ES-I3 (cell line): ENCODE data around the gene MYL5.

Experiments used
- H3K36me3 ChIP-seq: 2 replicates; pipeline ENCODE4 v1.6.1; 2013; ENCODE audit warnings: mild to moderate bottlenecking, low read length, control low read depth, moderate library complexity; ENCODE audit not compliant: insufficient read depth
- H3K4me1 ChIP-seq: 2 replicates; pipeline ENCODE4 v1.6.1; 2013; ENCODE audit warnings: mild to moderate bottlenecking, control low read depth, low read length; ENCODE audit not compliant: insufficient read depth
- H3K9ac ChIP-seq: 2 replicates; pipeline ENCODE4 v1.6.1; 2013; ENCODE audit warnings: low read depth, mild to moderate bottlenecking, low read length, moderate library complexity
- H3K9me3 ChIP-seq: 2 replicates; pipeline ENCODE4 v1.6.1; 2013; ENCODE audit warnings: mild to moderate bottlenecking, low read length, moderate library complexity; ENCODE audit not compliant: control insufficient read depth, insufficient read depth

The MYL5 gene

GRCh38 chr4:720111-720860 lies 45.9 kb downstream of the MYL5 start:
- Histone ChIP-seq H3K4me1 (no peaks in the 10 kb centered on the region), H3K9me3 (no peaks in the 10 kb centered on the region), H3K36me3 (0 out of 2 replicates have a peak, but pooled peaks cover 2% of the 10 kb centered on the region), H3K9ac (no peak overlapping the region)

GRCh38 chr4:721261-722168 lies 47.2 kb downstream of the MYL5 start:
- H3K4me1 ChIP-seq: no peaks in the 10 kb centered on the region
- H3K36me3 ChIP-seq: 0 out of 2 replicates have a peak, but pooled peaks cover 2% of the 10 kb centered on the region
- H3K9ac ChIP-seq: no peak overlapping the region
- H3K9me3 ChIP-seq: no peaks in the 10 kb centered on the region

- Histone ChIP-seq H3K9me3 (no peaks in the 10 kb centered on the region), H3K9ac (no peak overlapping the region), H3K36me3 (0 out of 2 replicates have a peak, but pooled peaks cover 2% of the 10 kb centered on the region), H3K4me1 (no peaks in the 10 kb centered on the region)
These were observed 47.9 kb downstream of the MYL5 start for GRCh38 chr4:722169-722725.

GRCh38 chr4:722851-723360 lies 48.6 kb downstream of the MYL5 start:
- Histone ChIP-seq H3K4me1 (no peaks in the 10 kb centered on the region), H3K9ac (no peak overlapping the region), H3K36me3 (0 out of 2 replicates have a peak, but pooled peaks cover 2% of the 10 kb centered on the region), H3K9me3 (no peaks in the 10 kb centered on the region)

GRCh38 chr4:723751-724530 lies 49.6 kb downstream of the MYL5 start:
- no peaks in the 10 kb centered on the region for H3K4me1 ChIP-seq
- H3K9ac ChIP-seq: no peak overlapping the region
- 0 out of 2 replicates have a peak, but pooled peaks cover 2% of the 10 kb centered on the region for H3K36me3 ChIP-seq
- no peaks in the 10 kb centered on the region for H3K9me3 ChIP-seq

- no peaks in the 10 kb centered on the region for H3K9me3 ChIP-seq
- no peak overlapping the region for H3K9ac ChIP-seq
- 0 out of 2 replicates have a peak, but pooled peaks cover 2% of the 10 kb centered on the region for H3K36me3 ChIP-seq
- no peaks in the 10 kb centered on the region for H3K4me1 ChIP-seq
These were observed 51.3 kb downstream of the MYL5 start for GRCh38 chr4:725391-726234.

- no peaks in the 10 kb centered on the region for H3K4me1 ChIP-seq
- 0 out of 2 replicates have a peak, but pooled peaks cover 2% of the 10 kb centered on the region for H3K36me3 ChIP-seq
- H3K9ac ChIP-seq: no peak overlapping the region
- H3K9me3 ChIP-seq: no peaks in the 10 kb centered on the region
These were observed 52.0 kb downstream of the MYL5 start for GRCh38 chr4:726235-726787.

GRCh38 chr4:726838-727237 lies 52.5 kb downstream of the MYL5 start:
- H3K4me1 ChIP-seq: no peaks in the 10 kb centered on the region
- no peak overlapping the region for H3K9ac ChIP-seq
- H3K9me3 ChIP-seq: no peaks in the 10 kb centered on the region
- H3K36me3 ChIP-seq: 0 out of 2 replicates have a peak, but pooled peaks cover 1% of the 10 kb centered on the region

GRCh38 chr4:727576-727975 lies 53.2 kb downstream of the MYL5 start:
- Histone ChIP-seq H3K9me3 (no peaks in the 10 kb centered on the region), H3K9ac (no peak overlapping the region), H3K4me1 (no peaks in the 10 kb centered on the region), H3K36me3 (no peaks in the 10 kb centered on the region)

GRCh38 chr4:729336-730315 lies 55.3 kb downstream of the MYL5 start:
- Histone ChIP-seq H3K4me1 (no peaks in the 10 kb centered on the region), H3K36me3 (peaks cover 6% of the 10 kb centered on the region; the same call in 1 of the 2 replicates), H3K9ac (no peak overlapping the region)

GRCh38 chr4:730511-730910 lies 56.2 kb downstream of the MYL5 start:
- H3K9ac ChIP-seq: no peak overlapping the region
- no peaks in the 10 kb centered on the region for H3K9me3 ChIP-seq
- H3K4me1 ChIP-seq: no peaks in the 10 kb centered on the region
- peaks cover 11% of the 10 kb centered on the region; the same call in 1 of the 2 replicates for H3K36me3 ChIP-seq

More at GRCh38 chr4:729336-730315, 55.3 kb downstream of the MYL5 start:
- H3K9me3 ChIP-seq: no peaks in the 10 kb centered on the region
